NCI-H2029 (cell line): ENCODE data around the gene HLA-DRB1.
A peak's percentile ranks its signal among the peaks of the same experiment; 100 is the strongest.
"Not testable (repeated sequence)": the region's sequence is repeated elsewhere in the genome, so short reads cannot be mapped to it uniquely, and the experiment has no call there.

Experiments used
- DNase-seq: peaks from one replicate; lab custom pipeline; 2025; lab: John Stamatoyannopoulos, UW

The HLA-DRB1 gene

DNA sequence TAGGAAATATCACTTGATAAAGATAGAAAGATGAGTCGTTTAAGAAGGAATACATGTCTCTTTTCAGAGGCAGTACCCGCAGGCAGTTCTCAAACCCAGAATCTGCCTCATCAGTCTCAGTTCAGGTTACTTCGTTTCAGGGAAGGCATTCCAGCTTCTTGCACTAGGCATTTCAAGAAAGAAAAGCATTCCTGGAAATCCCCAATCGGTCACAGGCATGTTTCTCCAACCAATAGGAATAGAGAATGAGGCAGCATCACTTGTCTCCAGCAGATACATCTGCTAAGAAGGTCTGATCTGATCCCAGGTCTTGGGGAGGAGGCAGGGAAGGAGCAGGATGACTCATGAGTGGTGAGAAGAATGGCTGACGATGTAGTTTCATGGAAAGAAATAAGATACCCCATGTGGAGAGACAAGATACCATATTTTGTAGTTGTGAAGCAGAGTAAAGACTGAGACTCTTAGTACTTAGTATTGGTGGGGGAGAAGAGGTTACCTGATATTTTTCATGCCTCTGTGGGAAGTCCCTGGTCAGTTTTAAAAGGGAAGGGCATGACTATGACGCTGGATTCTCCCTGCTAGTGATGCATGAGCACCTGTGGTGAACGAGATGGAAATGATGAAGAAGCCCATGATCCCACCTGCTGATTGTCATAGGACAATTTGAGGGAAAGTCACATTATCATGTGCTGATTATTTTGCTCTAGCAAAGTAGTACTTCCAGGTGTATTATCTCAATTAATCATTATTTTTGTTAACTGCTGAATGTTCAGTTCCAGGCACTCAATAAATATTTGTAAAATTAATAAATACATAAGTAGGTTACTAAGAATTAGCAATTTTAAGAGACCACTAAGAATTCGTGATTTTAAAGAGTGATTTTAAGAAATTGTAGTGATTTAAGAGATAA lies 20.3 kb upstream of the HLA-DRB1 start:
- peak; percentile 10 for DNase-seq

DNA sequence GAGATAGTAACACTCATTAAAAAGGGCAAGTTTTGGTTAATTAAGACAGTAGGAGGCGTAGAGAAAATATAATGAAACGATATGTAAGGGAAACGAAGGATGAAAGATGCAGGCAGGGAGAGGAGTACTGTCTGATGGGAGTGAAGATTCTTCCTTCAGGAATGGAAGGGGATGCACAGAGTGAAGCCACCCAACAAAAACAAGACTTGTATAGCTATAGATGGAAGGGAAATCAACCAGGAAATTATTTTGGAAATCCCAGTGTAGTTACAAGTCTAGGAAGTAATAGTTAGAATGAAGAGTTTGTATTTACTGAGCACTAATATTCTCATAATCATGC lies 19.7 kb upstream of the HLA-DRB1 start:
- no peak for DNase-seq

DNA sequence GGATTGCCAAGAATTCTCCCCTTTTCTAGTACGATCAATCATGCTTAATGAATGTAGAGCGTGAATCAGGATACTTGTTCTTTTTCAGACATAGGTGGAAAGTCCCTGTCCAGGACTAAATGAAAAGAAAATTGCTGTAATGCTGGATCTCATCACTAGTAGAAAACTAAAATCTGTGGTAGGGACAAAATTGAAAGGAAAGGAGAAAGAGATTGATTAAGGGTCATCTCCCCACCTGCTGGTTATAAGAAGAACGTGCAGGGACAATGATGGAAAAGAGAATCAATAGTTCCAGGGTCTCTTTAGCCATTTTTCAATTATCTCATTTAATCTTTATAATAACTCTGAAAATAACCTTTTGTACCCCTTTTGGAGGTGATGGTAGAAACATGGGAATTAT lies 18.7 kb upstream of the HLA-DRB1 start:
- DNase-seq, result no peak

DNA sequence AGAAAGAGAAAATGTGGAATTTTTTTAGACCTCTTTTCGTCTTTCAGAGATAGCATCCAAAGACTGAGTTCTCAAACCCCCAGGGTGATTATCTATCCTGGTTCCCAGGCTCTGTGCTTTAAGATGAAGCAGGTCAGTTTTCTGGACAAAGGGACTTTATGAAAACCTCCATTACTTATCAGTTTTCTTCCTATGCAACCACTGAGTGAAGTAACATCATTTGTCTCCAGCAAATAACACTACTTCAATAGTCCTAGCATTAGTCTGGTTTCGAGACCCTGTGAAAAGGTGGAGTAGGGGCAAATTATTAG lies 18.3 kb upstream of the HLA-DRB1 start:
- DNase-seq, result no peak

- DNase-seq, result no peak
These were observed 17.8 kb upstream of the HLA-DRB1 start for GRCh38 chr6:32607263-32607987.

DNA sequence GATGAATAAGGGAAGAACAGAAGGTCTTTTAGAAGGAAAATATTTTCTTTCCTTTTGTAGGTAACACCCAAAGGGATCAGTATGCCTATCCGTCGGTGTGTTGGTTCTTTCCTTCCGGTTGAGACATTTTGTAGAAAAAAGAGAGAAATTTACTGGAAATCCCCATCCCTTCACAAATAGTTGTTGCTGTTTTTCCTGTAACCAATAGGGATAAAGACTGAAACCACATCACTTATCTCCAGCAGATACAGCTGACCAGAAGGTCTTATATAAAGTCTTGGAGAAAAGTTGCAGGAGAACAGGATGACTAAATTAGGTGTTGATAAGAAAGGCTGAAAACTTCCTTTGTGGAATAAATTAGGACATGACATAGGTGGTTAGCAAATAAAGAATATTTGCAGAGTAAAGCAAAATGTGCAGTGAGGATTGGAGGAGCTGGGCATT lies 14.8 kb upstream of the HLA-DRB1 start:
- no peak for DNase-seq

- DNase-seq, result no peak
These were observed 14.2 kb upstream of the HLA-DRB1 start for GRCh38 chr6:32603888-32604287.

DNA sequence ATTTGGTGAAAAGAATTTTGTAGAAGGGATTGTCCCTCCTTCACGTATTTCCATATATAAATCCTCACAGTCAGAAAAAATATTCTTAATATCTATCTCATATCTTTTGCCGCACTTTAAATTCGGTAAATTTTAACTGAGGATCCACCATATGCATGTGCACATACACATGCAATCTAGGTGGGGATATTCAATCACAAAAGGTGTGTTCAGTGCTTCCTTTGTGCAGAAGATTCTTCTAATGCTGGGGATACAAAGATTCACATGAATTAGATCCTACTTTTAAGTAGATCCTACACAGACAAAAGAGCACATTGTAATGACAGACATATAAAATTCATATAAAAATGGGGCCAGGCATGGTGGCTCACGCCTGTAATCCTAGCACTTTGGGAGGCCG lies 13.6 kb upstream of the HLA-DRB1 start:
- no peak for DNase-seq

GRCh38 chr6:32602383-32602782 lies 12.7 kb upstream of the HLA-DRB1 start:
- no peak for DNase-seq

DNA sequence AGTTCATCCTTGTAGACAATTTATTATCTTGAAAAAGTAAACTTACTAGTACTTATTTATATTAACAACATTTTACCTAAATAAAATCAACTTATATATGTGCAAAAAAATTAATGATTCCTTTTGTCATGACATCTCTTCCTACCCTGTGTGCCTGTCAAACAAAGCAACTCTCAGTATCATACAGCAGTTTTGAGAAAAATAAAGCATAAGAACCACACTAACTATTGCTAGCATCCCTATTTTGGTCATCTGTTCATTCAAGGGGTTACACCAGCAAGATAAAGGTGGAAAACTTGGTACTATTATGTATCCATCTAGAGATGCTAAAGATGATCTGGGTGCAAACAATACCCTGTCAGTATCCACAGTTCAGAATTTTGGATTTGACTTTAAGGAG lies 7.4 kb upstream of the HLA-DRB1 start:
- DNase-seq, result no peak

- not testable (repeated sequence) for DNase-seq
These were observed 1.1 kb upstream of the HLA-DRB1 start for GRCh38 chr6:32590713-32591112.

- DNase-seq, result no peak
These were observed 1.5 kb downstream of the HLA-DRB1 start for GRCh38 chr6:32588156-32588555.

DNA sequence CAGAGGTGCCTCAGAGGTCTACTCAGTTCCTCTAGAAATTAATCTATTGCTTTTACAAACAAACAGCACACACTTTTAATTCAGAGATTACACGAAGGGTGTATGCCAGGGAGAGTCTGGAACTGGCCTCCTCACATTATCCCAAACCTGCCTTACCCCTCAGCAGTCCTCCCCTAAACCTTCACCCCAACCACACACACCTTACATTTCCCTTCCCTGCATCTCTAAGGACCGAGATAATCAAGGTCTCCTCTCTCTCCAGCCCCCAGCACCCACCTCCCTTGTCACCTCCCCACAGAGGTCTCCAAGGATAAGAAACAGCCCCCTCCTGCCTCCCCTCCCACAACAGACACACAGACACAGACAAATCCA lies 6.1 kb downstream of the HLA-DRB1 start:
- DNase-seq, result no peak

- no peak for DNase-seq
These were observed 8.1 kb downstream of the HLA-DRB1 start for GRCh38 chr6:32581315-32582095.

GRCh38 chr6:32580593-32580992 lies 9.1 kb downstream of the HLA-DRB1 start:
- no peak for DNase-seq

- no peak for DNase-seq
These were observed 10.7 kb downstream of the HLA-DRB1 start for GRCh38 chr6:32578962-32579361.

GRCh38 chr6:32577493-32577892 lies 12.2 kb downstream of the HLA-DRB1 start:
- DNase-seq, result not testable (repeated sequence)

- no peak for DNase-seq
These were observed 13.4 kb downstream of the HLA-DRB1 start for GRCh38 chr6:32576250-32576649.

DNA sequence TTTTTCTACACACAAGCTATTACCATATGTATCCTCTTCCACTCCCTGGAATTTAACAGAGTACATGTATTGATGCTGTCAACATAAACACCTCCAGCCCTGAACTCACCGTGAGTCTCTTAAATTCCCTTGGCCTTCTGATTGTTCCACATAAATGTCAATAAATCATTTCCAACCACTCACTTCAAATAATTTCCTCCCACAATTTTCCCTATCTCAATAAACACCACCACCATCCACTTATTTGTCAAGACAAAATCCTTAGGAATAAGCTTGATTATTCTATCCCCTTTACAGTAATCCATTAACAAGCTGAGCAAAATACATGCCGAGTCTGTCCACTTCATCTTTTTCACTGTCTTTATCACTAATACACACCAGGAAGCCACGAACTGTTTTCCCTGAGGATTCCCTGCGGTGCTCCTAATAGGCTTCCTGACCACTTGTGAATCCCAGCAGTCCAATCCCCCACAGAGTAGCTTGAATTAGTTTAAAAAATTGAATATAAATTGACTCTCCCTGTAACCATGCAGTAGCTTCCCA lies 19.2 kb downstream of the HLA-DRB1 start:
- DNase-seq, result no peak

DNA sequence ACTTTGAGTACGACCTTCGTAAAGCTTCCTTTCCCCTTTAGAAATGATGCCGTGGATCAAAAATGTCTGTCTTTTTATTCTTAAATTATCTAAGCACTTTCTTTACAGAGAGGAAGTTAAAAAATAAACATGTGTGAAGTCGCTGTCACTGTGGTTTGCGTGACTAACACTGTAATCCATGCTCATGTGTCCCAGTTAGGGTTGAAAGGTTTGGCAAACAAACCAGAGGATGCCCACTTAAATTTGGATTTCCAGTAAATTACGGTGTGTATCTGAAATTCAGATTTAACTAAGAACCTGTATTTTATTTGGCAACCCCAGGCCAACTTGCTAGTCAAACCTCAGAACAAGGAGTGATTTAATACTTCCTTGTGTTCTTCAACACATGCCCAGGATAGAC lies 21.1 kb downstream of the HLA-DRB1 start:
- no peak for DNase-seq

DNA sequence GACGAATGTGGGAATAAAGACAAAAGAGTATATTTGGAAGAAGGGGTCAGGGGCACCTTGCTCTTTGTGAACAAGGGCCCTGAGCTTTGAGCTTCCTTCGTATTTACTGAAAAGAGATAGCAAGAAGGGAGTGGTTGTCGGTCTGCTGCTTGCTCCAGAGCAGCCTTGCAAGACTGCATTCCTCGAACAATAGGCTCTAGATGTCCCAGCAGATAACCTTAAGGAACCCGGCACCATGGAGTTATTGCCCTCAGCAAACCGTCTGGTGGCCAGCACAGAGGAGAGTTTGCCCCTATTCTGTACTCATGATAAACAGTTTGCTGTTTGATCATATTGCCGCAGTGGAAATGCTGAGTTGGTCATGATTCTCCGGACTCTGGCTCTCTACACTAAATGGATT lies 22.7 kb downstream of the HLA-DRB1 start:
- no peak for DNase-seq

- no peak for DNase-seq
These were observed 24.1 kb downstream of the HLA-DRB1 start for GRCh38 chr6:32565511-32565910.

DNA sequence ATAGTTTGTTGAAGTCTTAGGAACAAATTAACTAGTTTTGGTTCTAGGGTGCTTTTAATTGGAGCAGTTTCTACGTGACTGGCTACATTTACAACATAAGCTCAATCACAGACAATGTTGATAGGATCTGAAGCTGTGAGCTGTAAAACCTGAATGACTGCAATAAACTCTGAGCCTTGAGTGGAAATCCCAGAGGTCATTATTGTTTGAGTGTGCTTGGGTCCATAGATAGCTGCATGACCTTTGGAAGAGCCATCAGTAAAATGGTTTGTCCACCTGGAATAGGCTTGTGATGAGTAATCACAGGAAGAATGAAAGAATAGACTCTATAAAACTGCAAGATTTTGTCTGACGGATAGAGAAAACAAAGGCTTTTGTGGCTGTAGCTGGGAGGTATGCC lies 26.7 kb downstream of the HLA-DRB1 start:
- no peak for DNase-seq
